ENCODE results near the gene P2RY12.

- TF ChIP-seq CTCF (IDR thresholded peaks at IDR 0.05; ENCODE audit: low read depth, low read length, poor library complexity, severe bottlenecking) = no peak
- TF ChIP-seq EZH2phosphoT487 (IDR thresholded peaks at IDR 0.05; ENCODE audit: borderline replicate concordance, low read length) = no peak
Observed at GRCh38 chr3:151314137-151314536, 70.4 kb downstream of the P2RY12 start.

Measured in DOHH2 (cell line).